ENCODE measurements around the gene RAPGEF2. TPM values are rescaled to one million over a fixed set of nuclear protein-coding genes. Genes with fewer than 3 reads are reported as not detected.
A peak's percentile ranks its signal among the peaks of the same experiment; 100 is the strongest.

The RAPGEF2 gene
- total and polyA plus RNA-seq, 10 of the 15 experiments (the other 5 are each of a cell fraction or from before 2014, with no cell fraction given): 0.31 to 24.0 (median 2.9) TPM

GRCh38 chr4:159239629-159240028, 136.8 kb downstream of the RAPGEF2 start:
- no peaks in the 10 kb centered on the region for H4K20me1 ChIP-seq (ENCODE audit: control insufficient read depth, insufficient read depth)
- H3K79me2 ChIP-seq (ENCODE audit: control insufficient read depth, insufficient read depth, low read length): peaks cover 1% of the 10 kb centered on the region; the same call in 1 of the 2 replicates
- intact Hi-C loops (cut with micrococcal nuclease; ENCODE audit: unreplicated experiment): no loop called here
- RAD21 ChIA-PET (ENCODE audit: unreplicated experiment): no interaction called here
- SMC1A ChIA-PET (ENCODE audit: uncharacterized antibody, unreplicated experiment): interaction anchor here (0.6 to 1.2 kb wide), 3 partner anchors 50 to 266 kb away, joined by 3 to 4 read pairs (median 3); no protein-coding TSS in a partner anchor
- ATAC-seq (peak; percentile 51; the same call in 2 of the 3 replicates), DNase-seq (ENCODE audit: low read depth, low spot score) (no peak), FAIRE-seq (no peak)
- H3K27me3 ChIP-seq (replicated peaks in 1 of 2; ENCODE audit: control insufficient read depth in 2 of 2, insufficient read depth in 2 of 2, low read length in 1 of 2): no peaks in the 10 kb centered on the region
- 47% methylated on average over 2 of the region's 2 CpGs for WGBS (ENCODE audit: insufficient coverage, insufficient replicate concordance, low lambda C conversion rate, missing lambda C conversion rate)
- H3K36me3 ChIP-seq (ENCODE audit: control insufficient read depth in 2 of 2, insufficient read depth in 2 of 2, low read length in 1 of 2): no peaks in the 10 kb centered on the region; a peak in 1 of 4 replicates
- POLR2A ChIA-PET: no interaction called here
- CTCF ChIA-PET: interaction anchor here (1.3 kb wide), 1 partner anchor 37 kb away, joined by 3 read pairs; no protein-coding TSS in a partner anchor
- no peaks in the 10 kb centered on the region for H3K4me1 ChIP-seq (ENCODE audit: control insufficient read depth, insufficient read depth, low read length)
- H3K4me3 ChIP-seq: no peak overlapping the region
- H3K4me2 ChIP-seq (ENCODE audit: control insufficient read depth, insufficient read depth): no peak overlapping the region
- in situ Hi-C loops (cut with MboI): no loop called here
- no peak overlapping the region for H3K9ac ChIP-seq (ENCODE audit: control insufficient read depth, insufficient read depth, low read length)
- H3K27ac ChIP-seq (ENCODE audit: control insufficient read depth, insufficient read depth): 0 out of 2 replicates have a peak overlapping the region, but pooled peaks have one; percentile 8
- BruUV-seq (replicated peaks): no TSS peak
- peak overlapping the region; percentile 33 for H2AFZ ChIP-seq (ENCODE audit: control insufficient read depth, low read depth, low read length)
- H3K9me3 ChIP-seq (replicated peaks; ENCODE audit: control insufficient read depth, insufficient read depth, low read length): peaks cover 2% of the 10 kb centered on the region; the same call in 2 of the 3 replicates
- TF ChIP-seq PML (IDR thresholded peaks at IDR 0.05; ENCODE audit: low read length) (no peak), ZNF622 (IDR thresholded peaks at IDR 0.05) (no peak), HDAC2 (IDR thresholded peaks at IDR 0.05) (no peak), ZBTB33 (IDR thresholded peaks at IDR 0.05) (no peak), MTA3 (IDR thresholded peaks at IDR 0.05; ENCODE audit: borderline replicate concordance, low read length) (no peak), RUNX3 (IDR thresholded peaks at IDR 0.05; ENCODE audit: low read length) (no peak), YBX1 (IDR thresholded peaks at IDR 0.05) (no peak)
